ENCODE data around the gene FADS1.

The FADS1 gene

DNA sequence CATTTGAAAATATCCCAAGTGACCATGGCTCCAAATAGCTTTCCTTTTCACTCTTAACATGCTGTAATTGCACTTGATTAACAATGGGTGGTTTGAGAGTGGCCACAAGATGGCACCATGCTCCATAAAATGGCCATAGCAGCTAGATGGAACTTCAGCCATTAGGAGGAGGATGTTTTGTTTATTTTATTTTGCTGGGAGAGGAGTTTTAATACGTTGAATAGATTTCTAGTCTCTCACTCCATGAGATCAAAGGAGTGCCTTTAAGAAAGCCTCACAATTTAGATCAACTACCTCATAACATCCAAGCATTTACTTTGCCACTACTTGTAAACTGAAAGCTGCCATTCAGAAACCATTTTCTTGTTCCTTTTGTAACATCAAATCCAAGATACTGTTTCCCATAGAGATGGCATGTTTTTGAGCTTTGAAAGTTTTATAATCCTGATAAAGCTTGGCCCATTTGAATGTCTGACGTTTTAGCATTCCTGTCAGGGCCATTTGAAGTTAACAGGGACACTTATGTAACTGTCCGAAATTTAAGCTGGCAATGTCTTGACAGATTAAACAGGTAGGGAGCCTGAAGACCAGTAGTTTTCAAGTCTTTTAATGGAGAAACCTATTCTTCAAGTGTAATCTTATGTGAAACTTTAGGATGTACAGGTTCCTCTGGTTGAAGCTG lies 19.4 kb downstream of the FADS1 start:
- peak; percentile 41 to 46 for DNase-seq (ENCODE audit: low read depth in 2 of 2)

DNA sequence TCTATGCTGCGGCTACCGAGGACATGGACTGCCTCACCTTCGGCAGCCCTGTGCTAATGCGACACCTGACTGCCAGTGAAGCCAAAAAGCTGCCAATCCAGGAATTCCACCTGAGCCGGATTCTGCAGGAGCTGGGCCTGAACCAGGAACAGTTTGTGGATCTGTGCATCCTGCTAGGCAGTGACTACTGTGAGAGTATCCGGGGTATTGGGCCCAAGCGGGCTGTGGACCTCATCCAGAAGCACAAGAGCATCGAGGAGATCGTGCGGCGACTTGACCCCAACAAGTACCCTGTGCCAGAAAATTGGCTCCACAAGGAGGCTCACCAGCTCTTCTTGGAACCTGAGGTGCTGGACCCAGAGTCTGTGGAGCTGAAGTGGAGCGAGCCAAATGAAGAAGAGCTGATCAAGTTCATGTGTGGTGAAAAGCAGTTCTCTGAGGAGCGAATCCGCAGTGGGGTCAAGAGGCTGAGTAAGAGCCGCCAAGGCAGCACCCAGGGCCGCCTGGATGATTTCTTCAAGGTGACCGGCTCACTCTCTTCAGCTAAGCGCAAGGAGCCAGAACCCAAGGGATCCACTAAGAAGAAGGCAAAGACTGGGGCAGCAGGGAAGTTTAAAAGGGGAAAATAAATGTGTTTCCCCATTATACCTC lies 20.8 kb downstream of the FADS1 start:
- DNase-seq (ENCODE audit: low read depth in 2 of 2) = no peak

DNA sequence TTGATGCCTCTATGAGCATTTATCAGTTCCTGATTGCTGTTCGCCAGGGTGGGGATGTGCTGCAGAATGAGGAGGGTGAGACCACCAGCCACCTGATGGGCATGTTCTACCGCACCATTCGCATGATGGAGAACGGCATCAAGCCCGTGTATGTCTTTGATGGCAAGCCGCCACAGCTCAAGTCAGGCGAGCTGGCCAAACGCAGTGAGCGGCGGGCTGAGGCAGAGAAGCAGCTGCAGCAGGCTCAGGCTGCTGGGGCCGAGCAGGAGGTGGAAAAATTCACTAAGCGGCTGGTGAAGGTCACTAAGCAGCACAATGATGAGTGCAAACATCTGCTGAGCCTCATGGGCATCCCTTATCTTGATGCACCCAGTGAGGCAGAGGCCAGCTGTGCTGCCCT lies 21.3 kb downstream of the FADS1 start:
- DNase-seq (ENCODE audit: low read depth in 2 of 2) = no peak

DNA sequence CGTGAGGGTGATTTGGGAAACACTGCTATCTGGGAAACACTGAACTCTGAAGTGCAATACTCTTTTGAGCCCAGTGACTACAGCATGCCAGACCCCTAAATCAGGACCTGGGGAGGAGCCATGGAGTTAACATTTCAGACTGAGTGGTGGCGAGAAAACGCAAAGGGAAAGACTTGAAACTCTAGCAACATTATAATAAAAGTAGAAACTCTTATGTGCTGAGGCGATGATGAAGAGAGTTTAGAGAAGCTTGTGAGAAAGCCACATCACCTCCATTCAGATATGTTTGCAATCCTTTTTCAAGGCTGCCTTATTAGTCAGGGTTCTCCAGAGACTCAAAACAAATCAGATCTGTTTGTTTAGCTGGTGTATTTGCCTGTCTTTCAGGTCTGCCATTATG lies 22.2 kb downstream of the FADS1 start:
- DNase-seq (ENCODE audit: low read depth in 2 of 2) = no peak

DNA sequence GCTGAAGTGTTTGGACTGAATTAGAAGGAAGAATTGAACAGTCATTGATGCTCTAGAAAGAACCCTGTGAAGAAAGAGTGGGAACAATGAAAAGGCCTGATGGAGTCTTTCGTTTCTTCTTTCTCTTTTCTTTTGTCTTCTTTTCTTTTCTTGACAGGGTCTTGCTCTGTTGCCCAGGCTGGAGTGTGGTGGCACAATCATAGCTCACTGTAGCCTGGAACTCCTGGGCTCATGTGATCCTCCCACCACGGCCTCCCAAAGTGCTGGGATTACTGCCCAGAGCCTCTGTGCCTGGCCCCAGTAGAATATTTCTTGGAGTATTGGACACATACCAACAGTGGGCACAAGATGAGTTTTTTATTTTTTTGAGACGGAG lies 23.0 kb downstream of the FADS1 start:
- DNase-seq (ENCODE audit: low read depth in 2 of 2) = no peak

DNA sequence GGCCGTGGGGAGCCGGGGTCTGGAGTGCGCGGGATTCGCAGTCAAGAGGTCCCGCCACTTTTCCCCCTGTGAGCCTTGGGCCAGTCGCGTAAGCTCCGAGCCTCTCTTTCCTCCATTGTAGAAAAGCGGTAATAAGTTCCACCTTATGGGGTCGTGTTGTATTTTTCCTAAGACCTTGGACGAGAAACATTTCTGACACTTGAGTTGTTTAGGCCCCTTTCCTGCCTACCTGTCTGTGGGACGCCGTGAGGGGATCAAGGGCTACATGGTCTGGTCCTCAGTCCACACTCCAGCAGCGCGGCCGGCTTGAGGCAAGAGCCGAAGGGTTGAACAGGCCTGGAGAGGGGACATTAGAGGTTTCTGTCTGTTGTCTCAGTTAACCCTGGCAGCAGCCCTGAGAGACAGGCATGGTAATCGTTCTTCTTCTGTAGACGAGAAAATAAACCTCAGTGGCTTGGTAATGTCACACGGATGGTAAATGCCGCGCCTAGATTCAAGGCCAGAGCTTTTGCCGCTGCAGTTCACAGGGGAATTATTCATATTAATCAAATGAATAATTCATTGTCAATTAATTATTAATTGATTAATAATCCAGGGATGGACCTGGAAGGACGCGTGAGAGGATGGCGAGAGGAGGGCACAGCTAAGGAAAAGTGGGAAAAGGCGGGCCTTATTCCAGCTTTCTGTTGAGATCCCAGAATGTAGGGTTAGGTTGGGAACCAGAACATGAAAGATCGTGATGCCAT lies 23.5 kb downstream of the FADS1 start:
- DNase-seq (ENCODE audit: low read depth in 2 of 2) = no peak

DNA sequence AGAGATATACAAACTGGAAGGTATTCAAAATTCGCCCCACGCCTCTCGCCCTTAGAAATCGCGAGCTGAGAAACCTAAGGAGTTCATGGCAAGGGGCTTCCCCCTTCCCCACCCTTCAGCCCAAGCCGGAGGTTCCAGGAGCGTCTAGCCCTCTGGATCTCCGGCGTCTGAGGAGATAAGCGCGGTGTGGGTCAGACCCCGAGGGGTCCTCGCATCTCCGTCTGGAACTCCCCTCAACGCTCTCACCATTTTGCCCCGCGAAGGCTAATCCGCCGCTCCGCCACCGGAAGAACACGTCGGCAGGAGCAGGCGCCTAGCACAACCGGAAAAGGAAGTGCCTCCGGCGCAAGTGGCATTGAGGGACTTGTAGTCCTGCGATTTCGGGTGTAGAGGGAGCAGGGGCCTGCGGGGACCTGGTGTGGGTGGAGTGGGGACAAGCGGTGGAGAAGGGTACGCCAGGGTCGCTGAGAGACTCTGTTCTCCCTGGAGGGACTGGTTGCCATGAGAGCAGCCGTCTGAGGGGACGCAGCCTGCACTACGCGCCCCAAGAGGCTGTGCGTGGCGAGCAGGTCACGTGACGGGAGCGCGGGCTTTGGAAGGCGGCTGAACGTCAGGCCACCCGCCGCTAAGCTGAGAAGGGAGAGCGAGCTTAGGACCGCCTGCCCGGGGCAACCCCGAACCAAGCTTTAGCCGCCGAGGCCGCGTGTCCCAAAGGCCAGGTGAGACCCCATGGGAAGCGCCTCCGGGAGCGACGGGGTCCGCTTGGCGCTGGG lies 24.3 kb downstream of the FADS1 start, which contains the start of the genes FEN1 and TMEM258:
Gene FEN1 (plus strand): TSS at position 602 of the 773 bp plus-strand sequence. CDS start 2,451 bp downstream, outside the sequence.
Gene TMEM258 (minus strand): TSS at position 290 of the 773 bp plus-strand sequence. CDS start 41 bp downstream, at position 249.
- DNase-seq (ENCODE audit: low read depth in 2 of 2) = peak; percentile 60 to 70

DNA sequence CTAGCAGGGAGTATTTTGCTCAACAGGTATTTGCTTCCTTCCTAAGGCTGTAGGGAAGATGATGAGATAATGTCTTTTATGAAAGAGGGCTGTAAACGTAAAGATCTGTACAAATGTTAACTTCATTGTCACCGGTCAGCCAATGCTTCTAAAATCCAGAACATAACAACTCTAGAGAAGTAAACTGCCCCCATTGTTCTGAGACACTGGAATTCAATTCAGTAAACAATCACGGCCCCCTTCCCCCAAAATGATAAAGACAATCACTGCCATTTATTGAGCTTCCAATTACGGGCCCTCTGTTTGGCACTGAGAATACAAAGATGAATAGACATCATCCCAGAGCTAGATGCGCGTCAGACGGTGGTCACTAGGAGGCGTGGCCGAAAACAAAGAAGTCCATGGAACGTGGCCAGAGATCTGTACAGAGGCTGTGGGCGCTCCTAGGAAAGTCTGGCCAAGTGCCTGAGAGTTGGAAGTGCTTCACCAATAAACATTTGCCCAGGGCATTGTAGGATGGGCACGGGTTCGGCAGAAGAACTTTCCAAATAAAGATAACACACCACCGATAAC lies 25.0 kb downstream of the FADS1 start:
- DNase-seq (ENCODE audit: low read depth in 2 of 2) = no peak

DNA sequence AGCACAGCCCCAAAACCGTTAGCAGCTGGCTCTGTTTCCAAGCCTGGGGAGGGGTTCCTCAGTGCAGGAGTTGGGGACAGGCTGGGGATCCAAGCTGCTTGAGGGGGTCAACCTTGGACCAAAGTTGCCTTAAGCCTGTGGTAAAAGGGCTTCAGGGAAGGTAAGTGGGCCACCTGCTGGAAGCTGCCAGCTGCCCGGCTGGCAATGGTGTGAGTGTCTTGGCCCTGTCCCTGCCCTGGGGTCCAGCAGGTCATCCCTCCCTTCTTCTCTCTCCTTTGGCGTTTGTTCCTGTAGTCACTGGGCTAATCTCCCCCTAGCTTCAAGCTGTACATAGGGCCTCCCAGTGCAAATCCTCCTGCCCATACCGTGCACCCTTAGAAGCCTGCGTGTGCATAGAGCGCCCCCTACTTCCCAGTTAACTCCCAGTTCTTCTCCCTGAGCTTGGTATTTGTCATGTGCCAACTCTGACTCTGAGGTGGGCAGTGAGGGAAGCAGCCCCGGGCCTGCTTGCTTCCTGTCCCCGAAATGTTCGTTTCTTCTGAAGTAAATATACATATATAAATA lies 28.8 kb downstream of the FADS1 start:
- DNase-seq (ENCODE audit: low read depth in 2 of 2) = no peak

DNA sequence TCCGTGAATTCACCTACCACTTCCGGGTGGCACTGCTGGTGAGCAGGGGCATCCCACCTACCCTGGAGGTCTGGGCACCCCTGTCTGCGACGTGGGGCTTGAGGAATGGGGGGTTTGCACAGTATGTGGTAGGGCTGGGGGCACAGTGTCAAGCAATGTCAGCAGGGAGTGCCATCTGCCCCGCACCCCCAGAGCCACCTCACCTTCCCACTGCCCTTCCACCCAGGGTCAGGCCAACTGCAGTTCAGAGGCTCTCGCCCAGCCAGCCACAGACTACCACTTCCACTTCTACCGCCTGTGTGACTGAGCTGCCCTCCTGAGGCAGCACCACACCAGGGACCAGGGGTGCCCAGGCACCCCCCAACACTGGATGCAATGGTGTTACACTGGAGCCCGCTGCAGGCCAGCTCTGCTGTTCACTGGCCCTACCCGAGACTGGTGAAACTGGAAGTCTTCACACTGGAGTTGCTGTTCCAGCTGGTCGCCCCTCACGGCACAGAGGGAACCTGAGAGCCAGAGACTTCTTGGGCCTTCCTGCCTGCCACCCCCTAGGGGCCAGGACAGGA lies 30.9 kb downstream of the FADS1 start:
- DNase-seq (ENCODE audit: low read depth in 2 of 2) = no peak

DNA sequence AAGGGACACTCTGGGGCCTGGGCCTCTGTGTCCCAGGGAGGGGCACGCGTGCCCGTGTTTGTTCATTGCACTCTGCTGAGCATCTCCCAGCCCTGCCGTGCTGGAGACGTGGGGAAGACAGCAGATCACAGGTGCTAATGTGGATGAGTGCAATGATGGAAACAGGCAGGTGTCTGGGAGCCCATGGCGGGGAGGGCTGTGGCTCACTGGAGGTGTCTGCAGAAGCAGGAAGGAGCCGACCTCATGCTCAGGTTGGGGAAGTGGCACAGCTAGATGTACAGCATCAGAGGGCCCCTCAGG lies 32.3 kb downstream of the FADS1 start:
- no peak for DNase-seq (ENCODE audit: low read depth in 2 of 2)

DNA sequence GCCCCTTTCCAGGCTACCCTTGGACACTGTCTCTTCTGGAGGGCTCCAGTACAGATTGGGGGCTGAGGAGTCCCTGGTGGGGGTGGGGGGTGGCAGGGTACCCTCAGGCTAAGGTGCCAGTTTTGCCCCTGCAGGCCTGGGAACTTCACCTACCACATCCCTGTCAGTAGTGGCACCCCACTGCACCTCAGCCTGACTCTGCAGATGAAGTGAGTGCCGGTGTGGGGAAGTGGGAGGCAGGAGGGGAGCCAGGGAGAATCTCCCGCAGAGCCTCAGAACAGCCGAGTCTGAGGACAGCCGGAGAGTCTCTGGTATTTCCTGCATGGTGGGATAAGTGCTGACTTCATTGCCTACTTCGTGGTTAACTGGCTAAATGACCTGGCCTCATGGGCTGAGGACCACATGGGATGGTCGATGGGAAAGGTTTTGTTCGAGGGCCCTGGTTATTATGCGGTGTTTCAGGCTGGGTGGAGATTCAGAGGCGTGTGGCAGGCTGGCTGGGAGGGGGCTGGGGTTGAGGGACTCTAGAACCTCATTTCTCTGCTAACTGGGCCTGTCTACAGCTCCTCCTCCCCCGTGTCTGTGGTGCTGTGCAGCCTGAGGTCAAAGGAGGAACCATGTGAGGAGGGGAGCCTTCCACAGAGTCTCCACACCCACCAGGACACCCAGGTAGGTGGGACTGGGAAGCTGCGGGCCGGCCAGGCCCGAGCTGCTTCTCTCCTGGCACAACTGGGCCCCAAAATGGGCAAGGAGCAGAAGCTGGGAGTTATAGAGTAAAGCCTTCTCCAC lies 32.9 kb downstream of the FADS1 start:
- DNase-seq (ENCODE audit: low read depth in 2 of 2) = no peak

DNA sequence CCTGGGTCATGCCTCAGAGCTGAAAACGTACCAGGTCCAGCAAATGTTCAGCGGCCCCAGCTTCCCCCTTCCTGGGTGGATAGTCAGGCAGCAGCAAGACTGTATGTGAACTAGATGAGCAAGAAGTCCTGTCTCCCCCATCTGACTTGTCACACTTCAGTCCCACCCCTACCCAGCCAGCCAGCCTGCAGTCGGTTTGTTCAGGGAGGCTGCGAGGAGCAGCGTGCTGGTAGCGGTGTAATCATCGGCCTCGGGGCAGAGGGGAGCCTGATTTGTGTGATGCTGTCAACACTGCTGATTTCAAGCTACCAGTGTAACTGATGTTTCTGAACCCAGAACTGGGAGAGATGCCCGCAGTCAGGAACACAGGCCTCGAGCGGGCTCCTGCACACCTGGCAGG lies 34.0 kb downstream of the FADS1 start:
- DNase-seq (ENCODE audit: low read depth in 2 of 2) = no peak

DNA sequence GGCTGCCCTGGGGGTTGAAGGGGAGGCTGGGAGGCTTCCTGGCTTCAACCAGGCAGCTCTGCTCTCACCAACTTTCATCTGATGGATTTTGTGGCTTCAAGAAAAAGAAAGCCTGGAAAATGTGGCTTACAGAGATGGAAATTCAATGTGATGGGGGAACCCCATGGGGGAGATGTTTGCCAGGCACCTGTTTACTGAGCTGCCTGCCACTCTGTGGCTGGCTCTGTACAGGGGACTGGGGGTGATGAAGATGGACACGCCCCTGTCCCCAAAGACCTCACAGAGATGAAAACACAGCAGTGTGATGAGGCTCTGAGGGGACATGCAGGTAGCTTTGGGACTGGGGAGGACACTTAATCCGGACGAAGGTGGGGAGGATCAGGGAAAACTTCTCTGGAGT lies 34.5 kb downstream of the FADS1 start:
- no peak for DNase-seq (ENCODE audit: low read depth in 2 of 2)

DNA sequence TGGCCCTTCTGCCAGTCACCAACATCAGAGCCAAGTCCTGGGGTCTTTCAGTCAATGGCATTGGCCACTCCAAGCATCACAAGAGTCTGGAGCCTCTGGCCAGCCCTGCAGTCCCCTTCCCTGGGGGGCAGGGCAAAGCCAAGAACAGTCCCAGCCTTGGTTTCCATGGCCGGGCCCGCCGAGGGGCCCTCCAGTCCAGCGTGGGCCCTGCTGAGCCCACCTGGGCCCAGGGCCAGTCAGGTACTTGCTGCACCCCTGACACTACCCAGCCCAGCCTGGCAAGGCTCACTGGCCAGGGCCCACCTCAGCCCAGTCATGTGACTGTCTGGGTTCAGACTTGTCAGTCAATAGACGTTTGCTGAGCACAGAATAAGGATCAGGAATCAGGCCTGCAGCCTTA lies 35.2 kb downstream of the FADS1 start:
- DNase-seq (ENCODE audit: low read depth in 2 of 2) = no peak

DNA sequence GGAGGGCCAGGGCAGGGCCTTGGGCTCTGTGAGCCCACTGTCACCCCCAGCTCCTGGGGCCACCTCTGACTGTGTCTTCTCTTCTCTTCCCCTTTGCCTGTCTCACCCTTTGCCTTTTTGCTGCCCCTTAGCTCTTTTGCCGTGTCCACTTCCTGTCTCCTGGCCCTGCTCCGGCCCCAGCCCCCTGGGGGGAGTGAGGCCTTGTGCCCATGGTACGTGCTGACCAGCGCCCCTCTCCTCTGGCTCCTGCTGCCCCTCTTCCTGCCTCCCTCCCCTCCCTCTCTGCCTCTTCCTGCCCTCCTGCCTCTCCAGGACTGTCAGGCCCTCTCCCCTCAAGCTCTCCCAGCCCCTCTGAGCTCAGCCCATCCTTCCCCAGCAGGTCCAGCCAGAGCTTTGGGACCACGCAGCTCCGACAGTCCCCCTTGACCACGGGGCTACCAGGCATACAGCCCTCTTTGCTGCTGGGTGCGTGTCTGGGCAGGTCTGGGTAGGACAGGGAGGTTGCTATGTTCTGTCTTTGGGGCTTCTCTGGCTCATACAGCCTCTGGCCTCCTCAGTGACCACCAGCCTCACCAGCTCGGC lies 36.1 kb downstream of the FADS1 start:
- no peak for DNase-seq (ENCODE audit: low read depth in 2 of 2)

DNA sequence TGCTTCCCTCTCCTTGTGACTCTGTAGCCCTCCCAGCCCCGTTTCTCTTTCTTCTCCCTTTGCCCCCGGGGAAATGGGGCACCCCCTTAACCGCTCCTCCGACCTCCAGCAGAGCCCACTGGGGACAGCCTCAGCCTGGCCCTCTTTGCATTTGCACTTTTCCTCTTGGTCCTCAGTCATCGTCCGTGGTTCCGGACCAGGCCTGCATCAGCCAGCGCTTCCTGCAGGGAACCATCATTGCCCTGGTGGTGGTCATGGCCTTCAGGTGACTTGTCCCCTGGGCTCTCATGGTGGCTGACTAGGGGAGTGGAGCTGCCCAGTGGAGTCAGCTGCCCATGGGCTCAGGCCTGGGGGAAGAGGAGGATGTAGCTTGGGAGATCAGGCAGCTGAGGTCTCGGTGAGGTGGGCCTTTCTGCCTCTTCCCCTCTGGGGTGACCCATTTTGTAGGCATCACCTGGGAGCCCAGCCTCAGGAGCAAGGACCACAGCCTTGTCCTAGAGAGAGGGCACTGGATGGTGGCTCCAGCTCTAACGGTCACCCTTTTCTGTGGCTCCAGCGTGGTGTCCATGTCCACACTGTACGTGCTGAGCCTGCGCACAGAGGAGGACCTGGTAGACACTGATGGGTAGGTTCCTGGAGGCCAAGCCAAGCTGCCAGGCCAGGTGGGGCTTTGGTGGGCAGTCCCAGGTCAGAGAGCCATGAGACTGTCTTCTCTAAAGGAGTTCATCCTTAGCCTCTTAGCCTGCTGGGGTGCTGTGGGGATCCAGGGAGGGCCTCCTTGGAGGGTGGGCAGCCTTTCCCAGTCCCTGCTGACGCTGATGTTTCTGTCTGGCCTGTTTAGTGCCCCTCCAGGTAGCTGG lies 36.9 kb downstream of the FADS1 start:
- no peak for DNase-seq (ENCODE audit: low read depth in 2 of 2)

DNA sequence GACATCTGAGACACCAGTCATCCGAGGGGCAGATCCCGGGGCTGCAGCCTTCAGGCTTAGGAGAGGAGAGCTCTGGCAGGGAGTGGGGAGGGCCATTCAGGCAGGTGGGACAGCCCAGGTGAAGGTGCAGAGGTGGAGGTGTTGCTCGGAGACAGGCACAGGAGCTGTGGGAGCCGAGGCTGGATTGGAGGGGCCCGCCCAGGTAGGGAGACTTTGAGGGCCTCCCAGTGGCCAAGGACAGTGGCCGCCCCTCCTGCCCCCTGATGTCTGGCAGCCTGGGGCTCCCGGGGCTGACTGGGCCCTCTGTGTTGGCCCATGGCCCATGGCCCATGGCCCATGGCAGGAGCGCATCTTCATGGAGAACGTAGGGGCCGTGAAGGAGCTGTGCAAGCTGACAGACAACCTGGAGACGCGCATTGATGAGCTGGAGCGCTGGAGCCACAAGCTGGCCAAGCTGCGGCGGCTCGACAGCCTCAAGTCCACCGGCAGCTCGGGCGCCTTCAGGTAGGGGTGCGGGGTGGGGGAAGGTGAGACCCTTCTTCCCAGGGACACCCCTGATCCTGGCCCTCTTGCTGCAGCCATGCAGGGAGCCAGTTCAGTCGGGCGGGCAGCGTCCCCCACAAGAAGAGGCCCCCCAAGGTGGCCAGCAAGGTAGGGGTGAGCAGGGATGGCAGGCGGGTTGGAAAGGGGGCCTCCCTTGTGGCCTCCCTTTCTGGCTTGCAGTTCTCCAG lies 37.7 kb downstream of the FADS1 start:
- DNase-seq (ENCODE audit: low read depth in 2 of 2) = no peak

All from stimulated activated CD4-positive, alpha-beta T cell treated with anti-CD3 and anti-CD28 coated beads, Interleukin-1b, Interleukin-23, amount 100 ng/mL, for 1 hour (primary cell).